GM18511 (cell line): ENCODE measurements around the gene PPM1A.

ENCODE experiments used
- ATAC-seq: cut with Tn5 transposase; IDR thresholded peaks from one replicate; pipeline ENCODE4 v1.9.1; 2021; ENCODE audit warnings: mild to moderate bottlenecking, moderate library complexity; ENCODE audit not compliant: unreplicated experiment

Gene PPM1A

DNA sequence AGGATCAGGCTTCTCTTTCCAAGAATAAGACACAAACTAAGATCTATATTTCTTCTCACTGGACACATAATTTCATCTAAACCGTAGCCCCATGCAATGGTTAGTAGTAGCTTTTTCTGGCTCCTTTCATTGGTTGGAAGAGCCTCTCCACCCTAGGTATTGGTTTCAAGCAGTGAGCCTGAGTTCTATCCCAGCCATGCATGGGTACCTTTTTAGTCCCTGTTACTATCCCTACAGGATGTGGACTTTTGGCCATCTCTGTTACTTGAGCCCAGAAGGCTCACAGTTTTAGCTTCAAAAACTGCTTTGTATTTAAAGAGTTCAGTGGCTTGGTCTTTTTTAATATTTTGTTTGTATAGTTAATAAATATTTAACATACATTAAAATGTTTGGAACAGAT is 16.1 kb downstream of the PPM1A start:
- no peak for ATAC-seq

DNA sequence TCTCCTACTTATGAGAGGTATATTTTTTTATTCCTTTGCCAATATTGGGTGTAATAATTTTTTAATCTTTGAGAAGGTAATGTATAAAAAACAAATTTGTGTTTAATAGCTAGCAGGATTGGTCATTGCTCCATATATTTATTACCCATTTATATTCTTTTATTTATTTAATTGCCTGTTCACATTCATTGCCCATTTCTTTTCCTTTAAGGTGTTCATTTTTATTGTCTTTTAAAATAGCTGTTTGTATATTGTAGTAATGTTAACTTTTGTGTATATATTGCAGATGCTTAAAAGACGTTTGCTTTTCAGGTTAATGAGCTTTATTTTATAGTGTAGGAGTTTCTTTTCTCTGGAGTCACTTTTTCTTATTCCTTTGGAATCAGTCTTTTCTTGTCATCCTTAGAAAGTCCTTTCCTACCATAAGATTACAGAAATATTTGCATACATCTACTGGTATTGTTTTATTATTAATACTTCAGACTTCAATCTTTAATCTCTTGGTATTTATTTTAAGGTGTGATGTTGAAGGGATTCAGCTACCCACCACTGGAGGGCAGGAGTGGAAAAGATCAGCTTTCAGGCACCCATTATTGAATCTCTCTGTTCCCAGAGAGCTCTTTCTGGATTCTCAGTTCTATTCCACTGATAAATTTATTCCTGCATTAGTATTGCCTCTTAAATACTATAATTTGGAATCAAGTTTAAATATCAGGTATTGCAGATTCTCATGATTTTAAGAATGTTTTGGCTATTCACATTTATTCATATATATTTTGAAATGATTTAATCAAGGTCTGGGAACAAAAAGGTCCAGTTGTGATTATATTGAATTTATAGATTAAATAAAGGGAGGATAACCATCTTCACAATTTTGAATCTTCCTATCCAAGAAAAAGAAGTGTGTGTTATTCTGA is 17.3 kb downstream of the PPM1A start:
- ATAC-seq = no peak

GRCh38 chr14:60272177-60272576 is 23.2 kb downstream of the PPM1A start:
- no peak for ATAC-seq

DNA sequence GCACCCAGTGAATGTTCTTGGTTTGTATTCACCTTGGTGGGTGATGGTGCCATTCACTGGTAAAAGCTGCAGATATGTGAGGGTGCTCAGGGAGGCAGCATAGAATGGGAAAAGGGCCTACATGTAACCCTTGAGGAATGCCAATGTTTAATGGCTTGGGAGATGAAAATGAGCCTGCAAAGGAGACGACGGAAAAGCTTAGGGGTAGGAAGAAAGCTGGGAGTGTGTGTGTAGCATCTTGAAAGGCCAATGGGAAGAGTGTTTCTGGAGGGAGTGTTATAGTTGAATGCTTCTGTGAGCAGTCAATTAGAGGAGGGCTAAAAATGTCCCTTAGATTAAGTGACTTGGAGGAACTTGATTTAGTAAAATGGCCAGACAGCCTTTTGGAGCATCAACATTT is 24.9 kb downstream of the PPM1A start:
- ATAC-seq = no peak

- ATAC-seq = no peak
Observed at GRCh38 chr14:60274448-60274847, 25.4 kb downstream of the PPM1A start.

GRCh38 chr14:60275932-60276331 is 26.9 kb downstream of the PPM1A start:
- ATAC-seq = no peak

GRCh38 chr14:60276347-60276746 is 27.3 kb downstream of the PPM1A start:
- no peak for ATAC-seq

GRCh38 chr14:60277605-60278190 is 28.7 kb downstream of the PPM1A start:
- ATAC-seq = no peak

- no peak for ATAC-seq
Observed at GRCh38 chr14:60278350-60278749, 29.3 kb downstream of the PPM1A start.

- no peak for ATAC-seq
Observed at GRCh38 chr14:60287452-60287851, 38.4 kb downstream of the PPM1A start.

DNA sequence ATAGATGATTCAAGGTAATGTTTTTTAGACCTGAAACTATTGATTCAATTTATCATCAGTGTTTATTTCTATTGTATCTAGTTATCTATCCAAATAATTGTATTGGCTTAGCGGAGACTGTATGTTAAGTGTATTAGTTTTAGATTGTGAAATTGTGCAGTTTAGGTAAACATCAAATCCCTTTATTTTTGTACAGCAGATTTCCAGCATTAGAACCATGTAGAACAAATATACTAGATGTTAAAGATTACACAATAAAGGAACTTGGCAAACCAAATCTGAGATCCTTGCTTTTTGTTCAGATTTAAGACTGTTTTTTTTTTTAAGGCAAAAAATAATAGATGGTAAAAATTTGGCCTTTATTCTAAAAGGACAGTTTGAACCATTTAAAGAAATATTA is 39.3 kb downstream of the PPM1A start:
- no peak for ATAC-seq

DNA sequence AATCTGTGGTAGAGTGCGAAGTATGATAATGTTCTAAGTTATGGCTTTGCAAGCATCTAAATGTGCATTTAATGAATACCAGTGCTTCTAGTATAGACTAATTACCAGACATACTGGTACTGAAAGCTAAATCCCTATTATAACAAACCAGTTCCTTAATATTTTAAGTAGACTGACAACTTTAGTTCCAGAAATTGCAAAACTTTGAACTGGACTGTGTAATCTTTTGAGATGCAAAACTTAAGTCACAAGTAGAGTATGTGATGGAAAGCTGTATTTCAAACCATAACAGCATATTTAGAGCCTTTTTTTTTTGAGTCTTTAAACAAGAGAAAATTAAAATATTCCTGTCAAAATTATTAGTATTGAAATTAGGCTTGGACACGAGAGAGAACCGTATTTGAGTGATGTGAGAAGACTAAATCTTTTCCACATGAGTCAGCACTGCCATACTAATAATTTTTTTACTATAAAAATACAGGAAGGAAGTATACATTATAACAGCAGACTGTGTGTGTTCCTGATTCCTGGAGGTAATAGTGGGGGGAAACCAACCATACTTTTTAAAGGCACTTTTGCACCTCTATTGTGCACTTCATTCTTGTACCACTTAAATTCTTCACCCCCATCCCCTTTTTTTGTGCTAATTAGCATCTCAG is 45.5 kb downstream of the PPM1A start:
- ATAC-seq = no peak

DNA sequence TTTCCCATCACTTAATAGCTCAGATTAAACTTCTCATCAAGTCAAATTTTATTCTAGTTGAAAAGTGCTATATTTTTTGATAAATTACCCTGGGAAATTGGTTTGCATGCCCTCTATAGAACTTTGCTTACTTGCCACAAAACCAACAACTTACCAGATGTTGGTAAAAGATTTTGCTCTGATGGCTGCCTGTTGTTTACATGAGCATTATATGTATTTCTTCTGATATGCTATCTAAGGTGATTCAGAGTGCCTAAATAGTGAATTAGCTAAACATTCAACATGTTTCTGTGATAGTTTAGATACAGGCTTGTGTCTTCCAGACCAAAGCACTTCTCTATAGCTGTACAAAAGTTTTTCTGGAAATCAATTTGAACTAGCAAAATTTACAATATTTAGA is 51.0 kb downstream of the PPM1A start:
- no peak for ATAC-seq

GRCh38 chr14:60301685-60302084 is 52.7 kb downstream of the PPM1A start:
- no peak for ATAC-seq

DNA sequence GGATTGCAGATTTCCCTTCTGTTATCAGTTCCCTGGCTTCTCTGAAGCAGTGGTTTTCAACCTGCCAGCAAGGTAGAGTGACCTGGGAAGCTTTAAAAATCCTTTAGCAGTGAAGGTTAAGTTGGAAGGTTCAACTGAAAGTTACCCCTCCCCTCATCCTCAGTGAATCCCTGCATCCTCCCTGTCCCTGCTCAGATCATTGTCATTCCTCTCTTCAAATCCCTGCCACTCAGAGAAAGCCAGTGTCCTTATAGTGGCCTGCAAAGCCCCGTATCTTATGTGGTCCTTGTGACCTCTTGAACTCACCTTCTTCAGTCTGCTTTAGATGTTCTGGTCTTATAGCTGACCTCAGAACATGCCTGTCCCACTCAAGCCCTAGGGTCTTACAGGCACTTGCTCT is 53.6 kb downstream of the PPM1A start:
- ATAC-seq = no peak

DNA sequence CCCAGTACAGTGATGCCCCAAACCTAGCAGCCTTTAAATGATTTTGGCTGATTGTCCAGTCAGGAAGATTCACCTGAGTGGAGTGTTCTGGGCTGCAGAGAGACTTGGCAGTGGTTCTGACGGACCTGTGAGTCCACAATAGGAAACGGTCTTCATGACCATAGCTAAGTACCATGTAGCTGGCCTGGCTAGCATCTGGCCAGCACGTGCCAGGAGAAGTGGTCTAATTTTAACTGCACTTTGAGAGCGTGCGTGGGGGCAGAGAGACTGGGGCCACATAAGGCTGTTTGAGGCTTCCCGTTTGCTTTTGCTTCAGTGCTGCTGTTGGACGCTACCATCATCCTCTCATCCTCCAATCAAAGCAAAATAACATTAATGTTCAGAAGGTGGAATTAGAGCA is 54.7 kb downstream of the PPM1A start:
- ATAC-seq = no peak

GRCh38 chr14:60304509-60304908 is 55.5 kb downstream of the PPM1A start:
- no peak for ATAC-seq

- ATAC-seq = no peak
Observed at GRCh38 chr14:60309867-60310552, 61.0 kb downstream of the PPM1A start.

DNA sequence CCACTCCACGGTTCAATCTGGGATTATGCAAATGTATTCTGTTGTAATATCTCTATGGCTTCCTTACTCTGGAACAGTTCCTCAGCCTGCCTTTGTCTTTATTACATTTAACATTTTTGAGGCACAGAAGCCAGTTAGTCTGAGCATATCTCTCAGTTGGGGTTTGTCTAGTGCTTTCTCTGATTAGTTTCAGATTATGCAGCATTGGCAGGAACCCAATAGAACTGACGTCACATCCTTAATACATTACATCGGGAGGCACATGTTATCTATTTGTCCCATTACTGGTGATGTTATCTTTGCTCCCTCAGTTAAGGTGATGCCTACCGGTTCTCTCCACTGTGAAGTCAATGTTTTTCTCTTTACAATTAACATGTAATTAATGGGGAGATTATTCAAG is 62.4 kb downstream of the PPM1A start:
- ATAC-seq = no peak

GRCh38 chr14:60313093-60313492 is 64.1 kb downstream of the PPM1A start:
- ATAC-seq = no peak

DNA sequence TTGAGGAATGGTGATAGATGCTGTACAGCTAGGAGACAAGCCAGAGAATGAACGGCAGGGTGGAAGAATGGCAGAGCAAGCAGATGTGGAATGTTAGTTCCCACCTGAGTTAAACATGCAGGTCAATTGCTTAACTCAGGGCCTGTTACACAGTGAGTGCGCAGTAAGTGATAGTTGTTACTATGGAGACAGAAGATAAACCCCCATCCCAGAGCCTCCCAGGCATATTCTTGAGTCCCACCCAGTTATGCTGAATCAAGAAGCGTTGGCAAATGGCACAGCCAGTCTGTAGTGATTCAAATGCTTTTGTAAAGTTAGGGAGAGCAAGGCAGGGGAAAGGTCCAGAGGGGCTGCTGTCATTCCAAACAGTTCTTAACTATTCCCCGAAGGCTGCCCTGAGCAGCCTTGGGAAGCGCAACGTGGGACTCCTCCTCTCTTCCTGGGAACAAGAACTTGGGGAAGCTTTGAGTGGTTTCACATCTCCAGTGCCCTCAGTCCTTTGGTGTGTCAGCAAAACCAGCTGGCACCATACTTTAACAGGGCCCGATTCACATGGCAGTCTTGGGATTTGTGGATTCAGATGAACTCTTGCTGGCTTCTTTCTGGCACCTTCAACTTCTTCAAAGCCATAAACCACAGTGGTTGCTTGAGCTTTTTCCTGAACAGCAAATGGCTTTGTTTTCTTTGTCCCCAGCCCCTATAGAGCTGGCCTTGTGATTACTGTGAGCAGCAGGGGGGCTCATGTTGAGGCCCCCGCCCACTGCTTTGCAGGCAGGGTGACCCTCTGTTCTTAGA is 66.4 kb downstream of the PPM1A start:
- no peak for ATAC-seq
